Lower leg skin (tissue), 4 donors: ENCODE data around the gene SAMD3. TPM values are rescaled to one million over a fixed set of nuclear protein-coding genes. Genes with fewer than 3 reads are reported as not detected.

Experiments used
- DNase-seq, 2 donors: peaks; one replicate each; pipeline ENCODE4 v3.0.0-alpha.2; 2019; ENCODE audit warnings: low spot score in 2 of 2
- H3K4me3 ChIP-seq: fragments of 200-600 bp; sonication (generic); 2 replicates; pipeline ENCODE4 v1.5.1; 2017; ENCODE audit warnings: mild to moderate bottlenecking, low read depth; ENCODE audit not compliant: poor library complexity, severe bottlenecking
- CTCF ChIP-seq, 3 donors: fragments of 450-650 bp; IDR thresholded peaks; one replicate each; pipeline ENCODE4 v1.5.1; 2016; ENCODE audit warnings: antibody characterized with exemption in 3 of 3, mild to moderate bottlenecking in 3 of 3, moderate library complexity in 2 of 3
- POLR2A ChIP-seq, 2 donors: fragments of 450-650 bp; IDR thresholded peaks; one replicate each; pipeline ENCODE4 v1.6.1; 2016 to 2017; ENCODE audit warnings: antibody characterized with exemption in 2 of 2, mild to moderate bottlenecking in 1 of 2, moderate library complexity in 1 of 2
- WGBS, 2 donors: methylation state at CpG; one replicate each; pipeline ENCODE4 v1.1.5; 2018; 5-methylcytosine and 5-hydroxymethylcytosine counted together
- intact Hi-C: fragments of 100-400 bp; cut with DNase I; formaldehyde crosslinking; loops from one replicate; pipeline ENCODE4 v1.15.0; 2023; ENCODE audit warnings: low total_unique reads
- total RNA-seq, 4 donors: library from RNA; depleted of rRNA; stranded (reverse); fragments of >200 nt; gene quantifications; one replicate each; pipeline ENCODE4 v1.1.0, GENCODE V29; 2016

SAMD3 gene
- total RNA-seq, 4 donors from 2014 or later, result not detected

GRCh38 chr6:130190701-130191690, 31.8 kb downstream of the SAMD3 start:
- H3K4me3 ChIP-seq, result no peak overlapping the region
- no peak for TF ChIP-seq CTCF (IDR thresholded peaks at IDR 0.05)
- no peak for TF ChIP-seq POLR2A (IDR thresholded peaks at IDR 0.05)
- WGBS, 2 donors, result 64 to 69% methylated on average over 8 of the region's 8 CpGs
- intact Hi-C loops, result no loop called here
- DNase-seq, result no peak

- intact Hi-C loops, result no loop called here
- no peak for DNase-seq
- 72 to 79% methylated on average over 8 of the region's 8 CpGs for WGBS, 2 donors
Observed at GRCh38 chr6:130189531-130190397, 33.0 kb downstream of the SAMD3 start.

DNA sequence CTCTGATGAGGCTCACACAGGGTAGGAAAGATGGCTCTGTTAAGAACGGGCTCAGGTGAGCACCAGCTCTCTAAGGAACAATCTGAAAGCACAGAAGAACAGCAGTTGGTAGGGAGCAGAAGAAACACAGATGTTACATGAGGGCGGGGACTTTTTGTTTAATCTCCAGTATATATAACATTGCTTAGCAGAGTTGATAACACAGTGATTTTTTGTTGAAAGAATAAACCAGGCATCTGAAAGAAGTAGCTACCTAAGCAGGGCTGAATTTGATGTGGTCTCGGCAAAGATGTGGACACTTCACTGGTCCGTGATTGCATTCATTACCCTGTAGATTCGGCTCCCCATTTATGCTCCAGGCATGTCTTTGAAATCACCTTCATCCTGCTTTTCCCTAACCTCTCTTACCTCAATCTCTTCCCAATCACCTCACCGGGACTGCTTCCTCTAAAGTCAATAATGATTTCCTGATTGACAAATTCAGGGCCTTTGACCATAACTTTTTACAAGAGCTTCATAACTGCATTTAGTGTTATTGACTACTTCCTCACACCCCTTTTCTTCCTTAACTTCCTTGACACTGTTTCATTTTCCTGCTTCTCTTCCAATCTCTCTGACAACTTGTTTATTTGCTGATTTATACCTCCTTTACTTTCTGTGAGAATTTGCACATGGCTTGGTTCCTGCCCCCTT, 34.4 kb downstream of the SAMD3 start:
- 85 to 86% methylated on average over 6 of the region's 6 CpGs for WGBS, 2 donors
- no peak for TF ChIP-seq POLR2A (IDR thresholded peaks at IDR 0.05)
- TF ChIP-seq CTCF (IDR thresholded peaks at IDR 0.05), result no peak
- intact Hi-C loops, result no loop called here
- no peak for DNase-seq
- H3K4me3 ChIP-seq, result no peak overlapping the region

More at GRCh38 chr6:130189531-130190397, 33.0 kb downstream of the SAMD3 start:
- TF ChIP-seq CTCF (IDR thresholded peaks at IDR 0.05) (no peak), POLR2A (IDR thresholded peaks at IDR 0.05) (no peak)
- H3K4me3 ChIP-seq, result no peak overlapping the region

- no peak overlapping the region for H3K4me3 ChIP-seq
- DNase-seq, result no peak
- intact Hi-C loops, result no loop called here
- TF ChIP-seq CTCF (IDR thresholded peaks at IDR 0.05) (no peak), POLR2A (IDR thresholded peaks at IDR 0.05) (no peak)
- WGBS, 2 donors, result 72 to 76% methylated on average over 3 of the region's 3 CpGs
Observed at GRCh38 chr6:130187335-130188206, 35.2 kb downstream of the SAMD3 start.

DNA sequence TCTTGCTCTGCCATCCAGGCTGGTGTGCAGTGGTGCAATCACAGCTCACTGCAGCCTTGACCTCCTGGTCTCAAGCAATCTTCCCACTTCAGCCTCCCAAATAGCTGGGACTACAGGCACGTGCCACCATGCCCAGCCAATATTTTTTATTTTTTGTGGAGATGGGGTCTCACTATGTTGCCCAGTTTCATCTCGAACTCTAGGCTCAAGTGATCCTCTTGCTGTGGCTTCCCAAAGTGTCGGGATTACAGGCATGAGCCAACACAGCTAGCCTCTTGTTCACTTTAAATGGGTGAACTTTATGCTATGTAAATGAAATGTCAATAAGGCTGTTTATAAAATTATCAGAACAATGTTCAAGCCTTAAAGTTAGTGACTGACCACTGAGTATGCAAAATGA, 37.1 kb downstream of the SAMD3 start:
- intact Hi-C loops, result no loop called here
- WGBS, 2 donors, result 93 to 95% methylated on average over 3 of the region's 3 CpGs
- H3K4me3 ChIP-seq, result no peak overlapping the region
- no peak for TF ChIP-seq POLR2A (IDR thresholded peaks at IDR 0.05)
- TF ChIP-seq CTCF (IDR thresholded peaks at IDR 0.05), result no peak
- DNase-seq, result no peak
